Mesendoderm (in vitro differentiated cells): ENCODE data around the gene GRIK4.

Experiments used
- DNase-seq: peaks from one replicate; pipeline ENCODE4 v3.0.0; 2013
- H2AK5ac ChIP-seq: 2 replicates; pipeline ENCODE4 v1.6.1; 2013; ENCODE audit warnings: low read length, inconsistent platforms
- H2BK120ac ChIP-seq: 2 replicates; pipeline ENCODE4 v1.6.1; 2013; ENCODE audit warnings: low read depth, mild to moderate bottlenecking, low read length, moderate library complexity, mixed read lengths
- H2BK15ac ChIP-seq: replicated peaks from 2 replicates; pipeline ENCODE4 v1.6.1; 2013; ENCODE audit warnings: low read depth, mild to moderate bottlenecking, moderate library complexity
- H2BK5ac ChIP-seq: 2 replicates; pipeline ENCODE4 v1.6.1; 2013; ENCODE audit warnings: low read length, inconsistent platforms
- H3K18ac ChIP-seq: 2 replicates; pipeline ENCODE4 v1.6.1; 2013; ENCODE audit warnings: mild to moderate bottlenecking, low read length, mixed read lengths
- H3K23ac ChIP-seq: one replicate; pipeline ENCODE4 v1.6.1; 2013; ENCODE audit warnings: low read length
- H3K27ac ChIP-seq: 2 replicates; pipeline ENCODE4 v1.5.1; 2013; ENCODE audit warnings: low read depth, mild to moderate bottlenecking, inconsistent platforms, low read length, moderate library complexity
- H3K27me3 ChIP-seq: 2 replicates; pipeline ENCODE4 v1.6.1; 2013; ENCODE audit warnings: low read length, control low read depth, mild to moderate bottlenecking, inconsistent platforms; ENCODE audit not compliant: insufficient read depth, poor library complexity
- H3K36me3 ChIP-seq: 2 replicates; pipeline ENCODE4 v1.6.1; 2013; ENCODE audit warnings: low read length, inconsistent platforms; ENCODE audit not compliant: control insufficient read depth, insufficient read depth
- H3K4ac ChIP-seq: one replicate; pipeline ENCODE4 v1.6.1; 2013; ENCODE audit warnings: low read depth, mild to moderate bottlenecking, low read length, moderate library complexity
- H3K4me1 ChIP-seq: 2 replicates; pipeline ENCODE4 v1.6.1; 2013; ENCODE audit warnings: low read depth, low read length, inconsistent platforms; ENCODE audit not compliant: control insufficient read depth
- H3K4me2 ChIP-seq: 2 replicates; pipeline ENCODE4 v1.6.1; 2013; ENCODE audit warnings: low read length
- H3K4me3 ChIP-seq: 2 replicates; pipeline ENCODE4 v1.5.1; 2013; ENCODE audit warnings: mild to moderate bottlenecking, low read length
- H3K56ac ChIP-seq: one replicate; pipeline ENCODE4 v1.6.1; 2013; ENCODE audit warnings: low read length
- H3K79me1 ChIP-seq: 2 replicates; pipeline ENCODE4 v1.6.1; 2013; ENCODE audit warnings: low read length, inconsistent platforms
- H3K79me2 ChIP-seq: 2 replicates; pipeline ENCODE4 v1.6.1; 2013; ENCODE audit warnings: mild to moderate bottlenecking, low read length; ENCODE audit not compliant: control insufficient read depth, insufficient read depth
- H3K9ac ChIP-seq: 2 replicates; pipeline ENCODE4 v1.6.1; 2013; ENCODE audit warnings: low read length, inconsistent platforms
- H4K5ac ChIP-seq: one replicate; pipeline ENCODE4 v1.6.1; 2013; ENCODE audit warnings: low read length
- H4K8ac ChIP-seq: one replicate; pipeline ENCODE4 v1.6.1; 2013; ENCODE audit warnings: low read depth, mild to moderate bottlenecking, control low read depth, low read length, moderate library complexity
- WGBS: extraction: QIAGEN DNeasy Blood & Tissue Kit; methylation state at CpG from one replicate; pipeline ENCODE4 v1.1.7; 2013; ENCODE audit warnings: low lambda C conversion rate, missing lambda C conversion rate; ENCODE audit not compliant: insufficient coverage; ENCODE audit errors: extremely low coverage; 5-methylcytosine and 5-hydroxymethylcytosine counted together

GRIK4 gene

GRCh38 chr11:120525261-120526171 lies 14.0 kb downstream of the GRIK4 start:
- Histone ChIP-seq H2BK120ac (no peak overlapping the region), H3K27me3 (no peaks in the 10 kb centered on the region), H3K4me3 (no peak overlapping the region), H3K18ac (no peak overlapping the region), H4K8ac (no peak overlapping the region), H4K5ac (no peak overlapping the region), H3K79me1 (no peaks in the 10 kb centered on the region), H3K56ac (no peak overlapping the region), H2BK15ac (no peak overlapping the region), H3K9ac (no peak overlapping the region), H3K23ac (no peak overlapping the region), H3K79me2 (no peaks in the 10 kb centered on the region), H3K36me3 (no peaks in the 10 kb centered on the region), H2AK5ac (no peak overlapping the region), H3K4me1 (peaks cover 2% of the 10 kb centered on the region), H3K4me2 (no peak overlapping the region), H3K4ac (no peak overlapping the region), H2BK5ac (no peak overlapping the region), H3K27ac (no peak overlapping the region)
- no peak for DNase-seq
- WGBS = no CpG with 5 or more reads among the region's 16 CpGs

- H3K9ac ChIP-seq = no peak overlapping the region
- no peaks in the 10 kb centered on the region for H3K27me3 ChIP-seq
- no CpG with 5 or more reads among the region's 10 CpGs for WGBS
- H3K36me3 ChIP-seq = no peaks in the 10 kb centered on the region
- H2BK5ac ChIP-seq = no peak overlapping the region
- H3K56ac ChIP-seq = no peak overlapping the region
- H3K4me3 ChIP-seq = no peak overlapping the region
- H3K23ac ChIP-seq = no peak overlapping the region
- no peaks in the 10 kb centered on the region for H3K79me2 ChIP-seq
- H2BK15ac ChIP-seq = no peak overlapping the region
- no peak overlapping the region for H3K4me2 ChIP-seq
- no peak for DNase-seq
- no peaks in the 10 kb centered on the region for H3K79me1 ChIP-seq
- H3K27ac ChIP-seq = no peak overlapping the region
- peaks cover 2% of the 10 kb centered on the region for H3K4me1 ChIP-seq
- no peak overlapping the region for H3K4ac ChIP-seq
- no peak overlapping the region for H4K5ac ChIP-seq
- H2AK5ac ChIP-seq = no peak overlapping the region
- H3K18ac ChIP-seq = no peak overlapping the region
- H4K8ac ChIP-seq = no peak overlapping the region
- no peak overlapping the region for H2BK120ac ChIP-seq
These were observed 14.7 kb downstream of the GRIK4 start for GRCh38 chr11:120526241-120526640.

- Histone ChIP-seq H2BK15ac (no peak overlapping the region), H3K27me3 (no peaks in the 10 kb centered on the region), H2BK5ac (no peak overlapping the region), H3K23ac (no peak overlapping the region), H3K4ac (no peak overlapping the region), H3K56ac (no peak overlapping the region), H4K5ac (no peak overlapping the region), H2AK5ac (no peak overlapping the region), H2BK120ac (no peak overlapping the region), H3K79me1 (no peaks in the 10 kb centered on the region), H3K36me3 (no peaks in the 10 kb centered on the region), H3K4me2 (no peak overlapping the region), H3K79me2 (no peaks in the 10 kb centered on the region), H3K27ac (no peak overlapping the region), H3K9ac (no peak overlapping the region), H3K18ac (no peak overlapping the region), H4K8ac (no peak overlapping the region), H3K4me1 (peaks cover 2% of the 10 kb centered on the region), H3K4me3 (no peak overlapping the region)
- no CpG with 5 or more reads among the region's 16 CpGs for WGBS
- DNase-seq = peak; percentile 83
These were observed 15.7 kb downstream of the GRIK4 start for GRCh38 chr11:120527111-120527761.

- no peak overlapping the region for H3K4me3 ChIP-seq
- no peaks in the 10 kb centered on the region for H3K4me1 ChIP-seq
- no peak overlapping the region for H3K4ac ChIP-seq
- no peak overlapping the region for H2AK5ac ChIP-seq
- no peaks in the 10 kb centered on the region for H3K36me3 ChIP-seq
- no peak overlapping the region for H2BK15ac ChIP-seq
- no peak overlapping the region for H3K18ac ChIP-seq
- H3K27me3 ChIP-seq = no peaks in the 10 kb centered on the region
- no peak overlapping the region for H2BK120ac ChIP-seq
- H3K9ac ChIP-seq = no peak overlapping the region
- no peak overlapping the region for H4K8ac ChIP-seq
- no peak overlapping the region for H3K56ac ChIP-seq
- H2BK5ac ChIP-seq = no peak overlapping the region
- H3K27ac ChIP-seq = no peak overlapping the region
- no peak overlapping the region for H3K4me2 ChIP-seq
- no peaks in the 10 kb centered on the region for H3K79me1 ChIP-seq
- WGBS = no CpG with 5 or more reads among the region's 4 CpGs
- no peak for DNase-seq
- no peaks in the 10 kb centered on the region for H3K79me2 ChIP-seq
- H3K23ac ChIP-seq = no peak overlapping the region
- no peak overlapping the region for H4K5ac ChIP-seq
These were observed 17.2 kb downstream of the GRIK4 start for GRCh38 chr11:120528749-120529148.

GRCh38 chr11:120529214-120529613 lies 17.7 kb downstream of the GRIK4 start:
- no peak overlapping the region for H3K4me3 ChIP-seq
- DNase-seq = no peak
- no peak overlapping the region for H3K4me2 ChIP-seq
- H3K36me3 ChIP-seq = no peaks in the 10 kb centered on the region
- no peaks in the 10 kb centered on the region for H3K79me1 ChIP-seq
- no peak overlapping the region for H4K8ac ChIP-seq
- no peak overlapping the region for H3K27ac ChIP-seq
- H2BK120ac ChIP-seq = no peak overlapping the region
- no peaks in the 10 kb centered on the region for H3K27me3 ChIP-seq
- no peaks in the 10 kb centered on the region for H3K79me2 ChIP-seq
- no peak overlapping the region for H3K18ac ChIP-seq
- H3K4ac ChIP-seq = no peak overlapping the region
- H2BK15ac ChIP-seq = no peak overlapping the region
- no peak overlapping the region for H2AK5ac ChIP-seq
- no peak overlapping the region for H3K23ac ChIP-seq
- H3K56ac ChIP-seq = no peak overlapping the region
- H2BK5ac ChIP-seq = no peak overlapping the region
- H4K5ac ChIP-seq = no peak overlapping the region
- H3K9ac ChIP-seq = no peak overlapping the region
- no peaks in the 10 kb centered on the region for H3K4me1 ChIP-seq
- WGBS = no CpG with 5 or more reads among the region's 7 CpGs
